ENCODE measurements around the gene SCN1A.
"Not testable (repeated sequence)": the region's sequence is repeated elsewhere in the genome, so short reads cannot be mapped to it uniquely, and the experiment has no call there.

DNA sequence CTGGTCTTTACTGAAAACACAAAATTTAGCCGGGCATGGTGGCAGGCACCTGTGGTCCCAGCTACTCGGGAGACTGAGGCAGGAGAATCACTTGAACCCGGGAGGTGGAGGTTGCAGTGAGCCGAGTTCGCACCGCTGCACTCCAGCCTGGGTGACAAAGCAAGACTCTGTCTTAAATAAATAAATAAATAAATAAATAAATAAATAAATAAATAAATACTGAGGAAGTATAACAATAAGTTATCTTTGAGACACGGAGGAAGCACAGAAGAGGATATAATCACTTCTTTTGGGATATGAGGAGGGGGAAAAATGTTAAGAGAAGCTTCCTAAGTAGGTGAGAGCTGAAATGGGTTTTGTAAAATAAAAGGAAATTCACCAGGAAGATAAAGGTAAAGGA lies 24.5 kb downstream of the SCN1A start:
- TF ChIP-seq SUZ12 (IDR thresholded peaks at IDR 0.05; ENCODE audit: extremely low read depth, insufficient read depth, insufficient read length); ZNF274 (IDR thresholded peaks at IDR 0.05; ENCODE audit: low read depth, low read length); YY1 (IDR thresholded peaks at IDR 0.05; ENCODE audit: insufficient read depth, insufficient read length): not testable (repeated sequence)

Measured in NT2/D1 (cell line).